B cell (primary cell): ENCODE results near the gene CA9.

ENCODE experiments used
- EZH2 ChIP-seq: IDR thresholded peaks from 2 replicates; pipeline ENCODE4 v1.6.1; 2012; ENCODE audit warnings: borderline replicate concordance, low read depth, mild to moderate bottlenecking, moderate library complexity, low read length; ENCODE audit not compliant: insufficient read depth, poor library complexity, severe bottlenecking
- TF ChIP-seq, protein P1 (sequence below): fragments of 200-600 bp; IDR thresholded peaks from one replicate; pipeline ENCODE4 v1.8.0; 2022; ENCODE audit warnings: antibody characterized with exemption, mild to moderate bottlenecking

DNA sequence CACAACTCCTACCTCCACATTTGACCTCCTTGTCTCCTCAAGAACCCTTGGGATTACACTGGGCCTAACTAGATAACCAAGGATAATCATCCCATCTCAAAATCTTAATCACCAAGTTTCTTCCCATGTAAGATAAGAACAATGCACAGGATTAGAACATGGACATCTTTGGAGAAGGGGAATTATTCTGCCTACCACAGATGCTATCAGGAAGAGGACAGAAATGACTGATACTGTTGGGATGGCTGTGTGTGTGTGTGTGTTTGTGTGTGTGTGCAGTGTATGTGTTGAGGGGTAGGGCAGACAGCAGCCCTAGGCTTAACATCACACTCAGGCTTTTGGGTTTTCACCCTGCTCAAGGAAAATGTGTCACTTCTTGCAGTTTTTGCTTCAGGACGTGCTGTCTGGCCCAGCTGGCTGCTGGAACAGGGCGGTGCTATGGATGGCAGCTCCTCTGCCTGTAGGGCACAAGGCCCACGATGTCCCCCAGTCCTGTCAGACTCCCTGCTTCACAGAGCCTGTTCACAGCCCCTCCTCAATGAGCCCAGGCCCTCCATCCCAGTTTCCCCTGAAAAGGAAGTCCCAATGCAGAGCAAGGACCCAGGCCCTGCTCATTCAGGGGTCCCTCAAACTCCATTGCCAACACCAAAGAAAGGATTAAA is 7.7 kb downstream of the CA9 start:
- no peak for TF ChIP-seq EZH2
- TF ChIP-seq, protein P1, sequence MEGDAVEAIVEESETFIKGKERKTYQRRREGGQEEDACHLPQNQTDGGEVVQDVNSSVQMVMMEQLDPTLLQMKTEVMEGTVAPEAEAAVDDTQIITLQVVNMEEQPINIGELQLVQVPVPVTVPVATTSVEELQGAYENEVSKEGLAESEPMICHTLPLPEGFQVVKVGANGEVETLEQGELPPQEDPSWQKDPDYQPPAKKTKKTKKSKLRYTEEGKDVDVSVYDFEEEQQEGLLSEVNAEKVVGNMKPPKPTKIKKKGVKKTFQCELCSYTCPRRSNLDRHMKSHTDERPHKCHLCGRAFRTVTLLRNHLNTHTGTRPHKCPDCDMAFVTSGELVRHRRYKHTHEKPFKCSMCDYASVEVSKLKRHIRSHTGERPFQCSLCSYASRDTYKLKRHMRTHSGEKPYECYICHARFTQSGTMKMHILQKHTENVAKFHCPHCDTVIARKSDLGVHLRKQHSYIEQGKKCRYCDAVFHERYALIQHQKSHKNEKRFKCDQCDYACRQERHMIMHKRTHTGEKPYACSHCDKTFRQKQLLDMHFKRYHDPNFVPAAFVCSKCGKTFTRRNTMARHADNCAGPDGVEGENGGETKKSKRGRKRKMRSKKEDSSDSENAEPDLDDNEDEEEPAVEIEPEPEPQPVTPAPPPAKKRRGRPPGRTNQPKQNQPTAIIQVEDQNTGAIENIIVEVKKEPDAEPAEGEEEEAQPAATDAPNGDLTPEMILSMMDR = no peak
